Activated CD4-positive, alpha-beta T cell treated with anti-CD3 and anti-CD28 coated beads for 4 hours (primary cell): ENCODE measurements around the gene BBS2.
"Not testable (repeated sequence)": the region's sequence is repeated elsewhere in the genome, so short reads cannot be mapped to it uniquely, and the experiment has no call there.

Experiments
- DNase-seq, 2 donors: peaks; one replicate each; pipeline ENCODE4 v3.0.0-alpha.2; 2020

BBS2 gene

DNA sequence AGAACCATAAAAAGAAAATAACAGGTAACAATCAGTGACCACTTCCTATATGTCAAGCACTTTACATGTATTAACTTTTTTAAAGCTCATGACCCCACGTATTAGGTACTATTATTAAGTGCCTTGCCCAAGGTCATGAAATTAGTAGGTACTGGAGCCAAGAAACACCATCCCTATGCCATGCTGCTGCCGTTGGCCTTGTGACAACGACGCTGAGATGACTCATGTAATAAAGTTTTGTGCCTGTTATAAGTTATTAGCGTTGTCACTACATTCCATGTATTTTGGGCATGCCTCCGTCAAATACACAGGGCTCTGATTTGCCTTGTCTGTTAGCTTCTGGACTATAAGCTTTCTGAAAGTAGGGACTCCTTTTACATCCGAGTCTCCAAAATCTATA is 1.4 kb downstream of the BBS2 start:
- no peak for DNase-seq

DNA sequence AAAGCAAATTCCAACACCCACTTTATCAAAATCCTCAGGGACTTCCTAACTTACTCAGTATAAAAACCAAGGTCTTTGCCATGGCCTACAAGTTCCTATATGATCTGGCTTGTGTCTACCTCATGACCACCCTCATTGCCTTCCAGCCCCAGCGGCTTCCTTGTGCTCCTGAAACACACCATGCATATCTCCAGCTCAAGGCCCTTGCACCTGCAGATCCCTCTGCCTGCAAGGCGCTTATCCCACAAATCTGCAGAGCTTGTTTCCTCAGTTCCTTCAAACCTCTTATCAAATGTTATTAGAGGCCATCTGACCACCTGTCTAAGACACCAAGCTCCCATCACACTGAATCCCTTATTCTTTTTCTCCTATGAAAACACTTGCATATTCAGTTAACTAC is 2.6 kb downstream of the BBS2 start:
- DNase-seq: no peak

DNA sequence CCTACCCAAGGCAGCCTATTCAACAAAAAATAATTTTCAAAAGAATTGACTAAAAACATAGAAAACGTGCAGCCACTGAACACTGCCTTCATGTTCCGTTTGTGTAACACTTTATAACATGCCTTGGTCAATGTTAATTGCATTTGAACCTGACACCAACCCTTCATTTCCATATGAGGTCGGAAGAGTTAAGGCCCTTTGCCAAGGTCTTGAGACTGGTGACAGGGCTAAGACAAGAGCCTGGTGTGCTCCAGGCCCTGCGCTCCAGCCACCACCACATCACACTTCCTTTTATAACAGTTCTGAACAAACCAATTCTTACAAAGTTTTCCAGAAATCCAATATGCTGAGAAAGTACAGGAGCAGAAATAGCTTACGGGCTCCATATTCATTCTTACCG is 4.2 kb downstream of the BBS2 start:
- no peak for DNase-seq

DNA sequence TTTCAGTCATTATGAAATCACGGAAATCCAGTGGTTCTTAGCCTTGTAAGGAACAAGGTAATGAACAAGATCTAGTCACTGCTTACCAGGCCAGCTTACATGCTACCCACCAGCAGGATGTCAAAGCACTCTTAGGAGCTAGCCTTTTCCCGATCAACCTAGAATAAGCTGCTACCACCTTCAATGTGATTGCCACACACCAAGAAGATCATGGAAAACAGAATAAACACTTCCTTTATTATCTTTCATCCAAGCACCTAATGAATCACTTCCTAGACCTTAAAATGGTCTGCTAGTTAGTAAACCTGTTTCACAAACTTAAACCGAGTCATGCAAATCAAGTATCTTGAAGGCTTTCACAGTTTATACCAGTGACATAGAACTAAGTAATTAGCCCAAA is 5.0 kb downstream of the BBS2 start:
- no peak for DNase-seq

DNA sequence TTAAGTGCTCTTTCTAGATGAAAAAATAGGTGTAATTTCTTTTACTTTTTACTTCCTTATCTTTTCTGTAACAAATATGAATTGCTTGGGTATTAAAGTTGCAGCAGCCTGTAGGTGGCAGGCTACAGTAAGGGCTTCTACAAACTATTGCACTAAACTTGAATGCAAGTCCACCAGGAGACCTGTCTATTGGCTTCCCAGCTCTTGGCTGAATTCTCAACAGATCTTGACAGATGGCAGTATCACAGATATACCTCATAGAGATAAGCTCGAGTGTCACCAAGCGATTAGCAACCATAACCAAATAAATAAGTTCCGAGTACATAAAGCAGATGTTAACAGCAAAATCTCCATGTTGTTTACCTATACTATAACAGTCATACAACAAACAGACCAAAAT is 5.9 kb downstream of the BBS2 start:
- DNase-seq: peak; percentile 19 to 49

DNA sequence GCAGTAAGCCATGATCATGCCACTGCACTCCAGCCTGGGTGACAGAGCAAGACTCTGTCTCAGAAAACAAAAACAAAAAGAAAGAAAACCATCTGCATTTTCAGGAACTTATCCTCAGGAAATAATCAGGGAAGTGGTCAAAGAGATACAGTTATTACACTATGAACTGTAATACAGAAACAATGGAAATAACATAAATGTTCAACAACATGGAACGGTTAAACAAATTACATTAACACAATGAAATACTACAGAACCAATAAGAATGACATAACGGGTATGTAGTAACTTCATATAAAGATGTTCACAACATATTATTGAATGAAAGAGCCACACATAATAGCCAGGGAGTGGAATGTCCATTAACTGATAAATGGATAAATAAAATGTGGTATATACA is 6.7 kb downstream of the BBS2 start:
- no peak for DNase-seq

DNA sequence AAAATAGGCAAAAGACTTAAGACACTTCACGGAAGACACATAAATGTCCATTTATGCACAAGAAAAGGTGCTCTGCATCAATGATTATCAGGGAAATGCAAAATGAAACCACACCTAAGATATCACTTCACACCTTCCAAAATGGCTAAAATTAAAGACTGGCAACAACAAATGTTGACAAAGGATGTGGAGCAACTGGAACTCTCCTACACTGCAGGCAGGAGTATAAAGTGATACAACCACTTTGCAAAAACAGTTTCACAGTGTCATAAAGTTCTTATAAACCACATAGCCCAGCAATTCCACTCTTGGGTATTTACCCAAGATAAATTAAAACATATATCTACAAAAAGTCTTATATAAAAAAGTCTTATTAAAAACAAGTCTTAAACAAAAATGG is 7.8 kb downstream of the BBS2 start:
- DNase-seq: no peak

DNA sequence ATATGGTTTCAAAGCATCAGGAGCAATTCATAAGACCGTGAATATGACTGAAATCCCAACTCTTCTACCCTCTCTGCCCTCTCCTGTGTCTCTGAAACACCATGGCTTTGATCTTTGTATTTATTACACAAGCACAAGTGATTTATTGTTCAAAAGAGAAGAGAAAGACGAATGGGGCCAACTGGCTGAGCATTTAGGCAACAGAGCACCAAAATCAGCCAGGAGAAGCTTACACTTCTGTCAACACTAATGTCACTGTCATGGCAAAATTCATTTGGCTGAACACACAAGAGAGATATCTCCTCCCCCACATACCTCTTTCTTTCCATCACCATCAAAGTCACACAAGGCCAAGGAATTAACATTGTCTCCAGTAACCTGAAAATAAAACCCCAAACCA is 9.3 kb downstream of the BBS2 start:
- DNase-seq: no peak

DNA sequence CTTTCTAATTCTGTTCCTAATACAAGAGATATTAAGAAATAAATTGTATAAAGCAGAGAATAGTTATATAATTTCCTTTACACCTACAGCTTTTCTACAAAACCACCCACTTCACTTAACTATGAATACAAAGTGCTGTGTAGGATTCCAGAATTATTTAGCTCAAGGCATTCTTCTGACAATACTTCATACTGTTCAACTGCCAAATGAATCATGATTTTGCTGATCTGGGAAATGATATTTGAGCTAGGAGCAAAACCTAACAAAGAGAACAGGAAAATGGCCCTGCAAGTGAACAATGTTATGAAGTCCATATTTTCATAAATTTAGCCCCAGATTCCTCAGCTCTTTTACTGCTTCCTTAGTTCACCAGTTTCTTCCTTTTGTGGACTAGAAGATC is 12.9 kb downstream of the BBS2 start:
- DNase-seq: no peak

DNA sequence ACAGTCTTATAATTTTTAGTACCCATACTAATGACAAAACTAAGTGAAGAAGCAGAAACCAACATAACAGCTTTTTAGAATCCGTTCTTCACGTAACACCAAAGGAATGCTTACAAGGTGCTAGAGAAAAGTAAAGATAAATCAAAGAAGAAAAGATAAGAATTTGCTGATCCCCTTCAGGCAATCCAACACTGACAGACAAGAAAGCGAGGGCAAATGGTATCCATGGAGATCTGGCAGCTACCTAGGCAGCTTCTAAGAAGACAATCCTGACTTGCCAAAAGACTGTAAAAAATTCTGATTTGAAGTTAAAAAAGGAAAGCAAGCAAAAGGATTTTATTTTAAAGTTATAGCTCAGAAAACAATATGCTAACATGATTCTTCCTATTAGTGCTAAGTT is 14.6 kb downstream of the BBS2 start:
- DNase-seq: no peak

DNA sequence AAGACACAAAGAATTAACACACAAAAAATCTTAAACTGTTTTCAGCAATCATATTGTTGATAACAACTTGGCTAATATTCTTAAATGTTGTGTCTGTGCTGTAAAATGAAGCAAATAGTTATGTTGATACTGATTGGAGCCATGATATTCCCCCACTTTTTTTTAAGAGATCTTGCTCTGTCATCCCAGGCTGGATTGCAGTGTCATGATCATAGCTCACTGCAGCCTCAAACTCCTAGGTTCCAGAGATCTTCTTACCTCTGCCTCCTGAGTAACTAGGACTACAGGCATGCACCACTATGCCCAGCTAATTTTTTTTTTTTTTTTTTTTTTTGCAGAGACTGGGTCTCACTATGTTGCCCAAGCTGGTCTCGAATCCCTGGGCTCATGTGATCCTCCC is 26.0 kb downstream of the BBS2 start:
- no peak for DNase-seq

DNA sequence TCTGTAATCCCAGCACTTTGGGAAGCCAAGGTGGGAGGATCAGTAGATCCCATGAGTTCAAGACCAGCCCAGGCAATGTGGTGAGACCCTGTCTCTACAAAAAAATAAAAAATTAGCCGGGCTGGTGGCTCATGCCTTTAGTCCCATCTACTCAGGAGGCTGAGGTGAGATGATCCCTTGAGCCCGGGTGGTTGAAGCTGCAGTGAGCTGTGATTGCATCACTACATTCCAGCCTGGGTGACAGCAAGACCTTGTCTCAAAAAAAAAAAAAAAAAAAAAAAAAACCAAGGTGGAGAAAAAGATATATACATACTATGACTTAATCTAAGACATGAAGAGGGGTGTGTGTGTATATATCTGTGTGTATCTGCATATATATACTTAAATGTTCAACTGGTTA is 26.7 kb downstream of the BBS2 start:
- DNase-seq: no peak

DNA sequence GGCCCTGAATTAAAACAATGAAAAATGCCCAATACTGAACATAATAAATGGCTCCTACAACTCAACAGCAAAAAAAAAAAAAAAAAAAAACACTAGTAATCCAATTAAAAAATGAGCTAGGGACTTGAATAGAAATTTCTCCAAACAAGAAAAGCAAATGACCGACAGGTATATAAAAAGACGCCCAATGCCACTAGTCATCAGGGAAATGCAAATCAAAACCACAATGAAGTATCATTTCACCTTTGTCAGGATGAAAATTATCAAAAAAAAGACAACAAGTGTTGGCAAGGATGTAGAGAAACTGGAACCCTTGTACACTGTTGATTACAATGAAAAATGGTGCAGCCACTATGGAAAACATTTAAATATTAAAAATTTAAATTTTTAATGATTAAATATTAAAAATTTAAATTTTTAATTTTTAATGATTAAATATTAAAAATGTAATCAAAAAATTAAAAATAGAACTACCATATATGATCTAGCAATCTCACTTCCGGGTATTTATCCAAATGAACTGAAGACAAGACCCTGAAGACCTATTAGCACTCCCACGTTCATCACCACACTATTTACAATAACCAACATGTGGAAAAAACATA is 28.1 kb downstream of the BBS2 start:
- DNase-seq: no peak

DNA sequence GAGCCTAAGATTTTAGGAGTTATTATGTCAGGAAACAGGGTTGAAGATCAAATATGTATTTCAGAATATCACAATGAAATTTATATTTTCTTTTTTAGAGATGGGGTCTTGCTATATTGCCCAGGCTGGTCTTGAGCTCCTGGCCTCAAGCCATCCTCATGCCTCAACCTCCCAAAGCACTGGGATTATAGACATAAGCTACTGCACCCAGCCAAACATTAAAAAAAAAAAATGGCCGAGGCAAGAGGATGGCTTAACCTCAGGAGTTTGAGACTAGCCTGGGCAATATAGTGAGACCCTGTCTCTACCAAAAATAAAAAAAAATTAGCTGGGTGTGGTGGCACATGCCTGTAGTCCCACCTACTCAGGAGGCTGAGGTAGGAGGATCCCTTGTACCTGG is 31.0 kb downstream of the BBS2 start:
- not testable (repeated sequence) for DNase-seq

DNA sequence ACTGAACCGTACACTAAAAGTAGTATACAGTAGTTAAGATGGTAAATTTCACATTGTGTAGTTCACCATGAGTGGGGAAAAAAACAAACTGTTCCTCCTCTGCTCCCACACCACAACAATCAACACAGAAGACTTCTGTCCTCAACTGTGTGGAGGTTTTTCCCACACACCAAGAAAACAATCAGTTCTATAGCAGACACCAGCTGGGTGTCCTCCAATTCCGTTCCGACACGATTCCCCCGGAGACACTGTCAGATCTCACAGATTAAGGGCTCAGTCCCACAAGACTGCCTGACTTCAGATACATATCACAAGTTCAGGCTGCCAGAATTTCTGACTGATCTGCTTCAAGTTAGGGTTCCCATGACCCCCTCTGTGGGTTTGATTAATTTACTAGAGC is 31.8 kb downstream of the BBS2 start:
- no peak for DNase-seq

DNA sequence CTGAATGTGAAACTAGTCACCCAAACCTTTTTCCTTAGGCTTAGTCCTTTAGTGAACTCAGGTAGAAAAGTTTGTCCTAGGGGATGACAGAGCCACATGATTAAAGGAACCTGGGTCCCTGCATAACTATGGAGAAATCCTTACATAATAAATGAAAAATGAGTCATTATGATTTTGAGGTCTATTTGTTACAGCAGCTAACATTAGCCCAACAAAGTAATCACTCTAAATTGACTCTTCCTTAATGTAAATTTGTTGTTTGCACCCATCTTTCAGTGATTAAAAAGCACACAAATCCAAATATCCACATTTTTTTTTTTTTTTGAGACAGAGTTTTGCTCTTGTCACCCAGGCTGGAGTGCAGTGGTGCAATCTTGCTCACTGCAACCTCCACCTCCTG is 36.4 kb downstream of the BBS2 start:
- no peak for DNase-seq

DNA sequence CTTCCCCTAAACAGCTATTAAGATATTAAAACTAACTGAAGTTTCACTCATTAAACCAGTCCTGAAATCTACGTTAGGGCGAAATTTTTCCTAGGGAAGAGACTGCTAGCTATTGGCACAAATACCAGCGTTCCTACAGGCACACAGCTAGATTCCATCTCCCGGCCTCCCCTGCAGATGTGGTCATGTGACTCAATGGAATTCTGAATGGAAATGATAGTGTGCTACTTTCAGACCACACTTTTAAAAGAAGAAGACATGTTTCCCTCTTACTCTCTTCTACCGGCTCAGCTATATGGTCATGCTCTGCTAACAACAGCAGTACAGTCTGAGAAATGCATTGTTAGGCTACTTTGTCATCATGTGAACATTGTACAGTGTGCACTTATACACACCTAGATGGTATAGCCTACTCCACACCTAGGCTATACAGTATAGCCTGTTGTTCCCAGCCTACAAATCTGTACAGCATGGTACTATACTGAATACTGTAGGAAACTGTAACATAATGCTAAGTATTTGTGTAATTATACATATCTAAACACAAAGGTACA is 37.1 kb downstream of the BBS2 start:
- no peak for DNase-seq

DNA sequence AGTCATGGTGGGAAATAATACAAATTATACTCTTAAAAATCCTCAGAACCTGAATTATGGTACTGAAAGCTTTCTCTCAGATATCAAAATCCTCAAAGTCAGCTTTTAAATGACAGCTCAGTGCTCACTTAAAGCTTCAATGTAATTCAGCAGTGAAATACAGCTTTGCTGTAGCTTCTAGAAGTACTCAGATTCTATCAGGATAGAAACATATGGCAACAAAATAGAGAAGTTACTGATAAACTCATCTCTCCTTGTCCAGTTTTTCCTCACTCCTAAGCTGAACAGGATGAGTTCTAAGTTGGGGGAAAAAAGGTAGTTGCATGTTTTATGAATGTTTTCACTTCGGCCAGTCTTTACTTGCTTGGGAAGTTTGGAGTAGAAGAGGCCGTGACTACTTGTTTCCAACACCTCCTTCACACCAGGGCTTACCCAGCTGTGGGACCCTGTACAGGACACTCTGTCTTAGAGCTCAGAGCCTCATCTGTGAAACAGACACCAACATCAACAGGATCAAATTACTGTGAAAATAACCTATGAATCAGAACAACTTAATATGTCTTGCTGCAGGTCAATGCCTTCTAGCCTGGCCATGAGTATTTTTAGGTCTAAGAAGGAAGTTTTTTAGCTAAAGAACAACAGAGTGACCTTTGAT is 38.2 kb downstream of the BBS2 start:
- no peak for DNase-seq

DNA sequence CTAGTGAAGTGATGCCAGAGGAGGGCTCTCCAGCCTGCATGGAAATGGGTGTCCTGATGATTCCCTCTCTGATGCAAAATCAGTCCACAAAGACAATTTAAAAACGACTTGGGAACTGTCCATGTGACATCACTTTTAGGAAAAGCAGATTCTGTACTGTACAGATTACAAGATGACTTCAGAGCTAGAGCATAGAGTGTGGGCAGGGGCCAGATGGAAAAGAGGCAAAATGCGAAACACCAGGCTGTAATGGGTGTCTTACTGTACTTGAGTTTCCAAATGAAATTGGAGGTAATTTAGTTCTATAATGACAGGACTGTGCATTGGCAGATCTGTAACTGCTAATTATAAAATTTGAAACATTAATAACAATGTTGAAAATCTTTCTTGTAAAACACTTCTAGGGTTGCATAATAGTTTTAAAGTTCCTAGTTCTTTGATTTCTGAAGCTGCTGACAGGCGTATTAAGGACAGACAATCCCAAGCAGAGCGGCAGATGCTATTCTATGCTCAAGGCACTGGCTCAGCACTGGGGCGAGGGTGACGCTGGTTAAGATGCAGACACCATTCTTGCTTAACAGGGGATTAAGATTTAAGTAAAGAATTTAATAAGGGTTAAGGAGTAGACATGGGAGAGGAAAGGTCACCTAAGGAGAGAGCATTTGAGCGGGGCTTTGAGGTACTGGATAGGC is 38.9 kb downstream of the BBS2 start:
- DNase-seq: no peak

DNA sequence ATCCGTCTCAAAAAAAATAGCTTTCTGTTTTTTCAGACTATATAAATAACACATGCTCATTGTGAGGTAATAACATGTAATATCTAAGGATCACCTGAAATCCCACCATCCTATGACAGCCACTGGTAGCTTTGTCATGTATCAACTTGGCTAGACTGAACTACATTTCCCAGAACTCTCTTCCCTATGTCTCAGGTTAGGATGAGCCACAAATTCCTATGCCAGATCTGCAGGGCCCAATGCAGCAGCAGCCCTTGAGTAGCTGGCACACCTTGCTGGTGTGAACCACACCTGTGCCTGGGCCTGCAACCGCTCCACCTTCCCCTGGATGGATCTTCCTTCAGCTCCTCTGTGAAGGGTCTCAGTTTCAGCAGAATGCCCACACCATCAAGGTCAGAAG is 40.4 kb downstream of the BBS2 start:
- DNase-seq: no peak

DNA sequence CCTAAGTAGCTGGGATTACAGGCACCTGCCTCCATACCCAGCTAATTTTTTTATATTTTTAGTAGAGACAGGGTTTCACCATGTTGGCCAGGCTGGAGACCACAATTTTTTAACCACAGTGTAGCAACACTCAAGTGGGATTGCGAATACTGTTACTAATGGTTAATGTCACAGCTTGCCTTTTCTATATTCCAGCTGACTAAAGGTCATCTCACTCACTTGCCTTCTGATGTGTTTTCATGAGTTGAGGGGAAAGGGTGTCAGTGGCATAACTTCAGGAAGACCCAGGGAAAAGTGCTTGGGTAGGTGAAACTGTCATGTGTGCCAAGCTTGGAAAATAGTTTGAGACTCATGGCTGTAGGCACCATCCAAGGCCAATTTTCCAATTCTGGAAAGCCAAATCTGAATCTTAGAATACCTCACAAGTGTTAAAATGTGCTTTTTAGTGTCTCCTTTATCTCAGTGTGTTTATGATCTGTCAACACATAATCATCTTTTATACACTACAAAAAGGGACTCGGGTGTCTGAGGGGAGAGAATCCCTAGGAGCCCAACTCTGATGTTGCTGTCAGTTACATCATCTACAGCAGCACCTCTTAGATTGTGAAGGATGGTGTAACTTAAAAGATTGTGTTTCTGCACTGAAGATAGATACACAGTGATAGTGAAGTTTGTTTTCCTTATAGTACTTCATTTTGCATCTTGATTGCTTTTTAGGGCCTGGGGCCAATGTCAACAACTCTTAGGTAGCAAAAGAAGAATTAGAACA is 41.4 kb downstream of the BBS2 start:
- no peak for DNase-seq

DNA sequence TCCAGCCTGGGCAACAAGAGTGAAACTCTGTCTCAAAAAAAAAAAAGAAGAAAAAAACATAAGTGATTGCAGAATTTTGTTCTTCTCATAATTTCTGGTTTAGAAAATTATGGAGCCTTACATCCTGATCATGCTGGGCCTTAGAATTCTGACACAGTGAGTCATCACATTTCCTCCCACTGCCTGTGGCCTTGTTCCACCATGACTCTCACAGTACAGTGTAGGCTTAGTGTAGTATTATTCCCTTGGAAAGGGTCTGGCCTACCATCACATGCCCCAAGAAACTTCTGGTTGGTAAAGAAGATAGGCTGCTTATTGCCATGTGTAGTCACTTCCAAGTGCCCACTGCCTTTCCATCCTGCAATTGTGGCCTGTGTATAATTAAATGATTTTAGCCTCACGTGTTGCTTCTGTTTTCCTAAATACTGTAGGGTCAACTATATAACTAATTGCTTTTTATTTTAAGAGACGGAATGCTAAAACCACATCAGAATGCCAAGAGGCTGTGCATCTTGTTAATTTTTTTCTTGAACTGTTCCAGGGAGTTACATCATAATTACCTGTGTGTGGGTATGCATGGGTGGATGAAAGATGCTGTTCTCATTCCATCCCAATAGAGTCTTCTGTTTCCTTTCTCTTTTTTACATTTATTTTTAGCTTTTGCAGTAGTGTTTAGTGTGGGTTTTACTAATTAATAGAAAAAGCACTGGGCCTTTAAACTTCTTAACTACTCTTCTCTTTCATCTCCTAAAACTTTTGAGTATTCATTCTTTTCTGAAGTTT is 42.5 kb downstream of the BBS2 start:
- peak; percentile 1 to 14 for DNase-seq

DNA sequence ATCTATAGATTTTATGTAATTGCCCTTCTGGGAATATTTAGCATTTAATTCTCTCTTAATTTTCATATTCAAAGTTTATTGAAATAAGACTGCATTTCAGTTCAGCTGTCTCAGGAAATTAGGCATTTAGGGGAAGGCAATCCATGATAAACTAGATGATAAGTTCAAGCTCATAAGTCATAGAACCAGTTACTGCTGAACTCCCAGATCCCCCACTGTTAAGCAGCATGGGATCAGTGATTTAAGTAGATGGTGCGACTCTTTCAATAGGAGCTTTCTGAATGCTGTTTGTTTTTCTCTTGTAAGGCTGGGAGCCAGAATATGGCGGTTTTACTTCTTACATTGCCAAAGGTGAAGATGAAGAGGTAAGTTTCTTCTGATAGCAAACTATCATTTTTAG is 44.6 kb downstream of the BBS2 start:
- DNase-seq: no peak
